Activated effector memory CD4-positive, alpha-beta T cell treated with anti-CD3 and anti-CD28 coated beads, Interleukin-2, amount 50 U/mL, for 16 hours (primary cell): ENCODE results near the gene PXN.
"Not testable (repeated sequence)": the region's sequence is repeated elsewhere in the genome, so short reads cannot be mapped to it uniquely, and the experiment has no call there.

Experiments used
- DNase-seq: peaks from one replicate; pipeline ENCODE4 v3.0.0-alpha.2; 2020

Gene PXN

GRCh38 chr12:120261951-120262851, 3.3 kb downstream of the PXN start:
- no peak for DNase-seq

DNA sequence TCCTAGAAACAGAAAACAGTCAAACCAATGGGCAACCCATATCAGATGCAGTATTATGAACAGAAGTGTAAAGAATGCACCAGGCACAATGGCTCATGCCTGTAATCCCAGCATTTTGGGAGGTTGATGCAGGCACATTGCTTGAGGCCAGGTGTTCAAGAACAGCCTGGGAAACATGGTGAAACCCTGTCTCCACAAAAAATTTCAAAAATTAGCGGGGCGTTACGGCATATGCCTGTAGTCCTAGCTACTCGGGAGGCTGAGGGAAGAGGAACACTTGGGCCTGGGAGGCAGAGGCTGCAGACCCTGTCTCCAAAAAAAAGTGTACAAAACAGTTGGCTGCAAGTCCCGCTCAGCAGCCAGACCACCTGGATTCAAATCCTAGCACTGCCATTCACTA, 4.9 kb downstream of the PXN start:
- DNase-seq = no peak

- no peak for DNase-seq
Measured at GRCh38 chr12:120259418-120260202, 5.9 kb downstream of the PXN start.

GRCh38 chr12:120258323-120258896, 7.1 kb downstream of the PXN start:
- DNase-seq = no peak

GRCh38 chr12:120257041-120257821, 8.3 kb downstream of the PXN start:
- no peak for DNase-seq

- DNase-seq = no peak
Measured at GRCh38 chr12:120254809-120255208, 10.7 kb downstream of the PXN start.

GRCh38 chr12:120253313-120253712, 12.2 kb downstream of the PXN start:
- peak; percentile 68 for DNase-seq

GRCh38 chr12:120252071-120252906, 13.2 kb downstream of the PXN start:
- peak; percentile 91 for DNase-seq

DNA sequence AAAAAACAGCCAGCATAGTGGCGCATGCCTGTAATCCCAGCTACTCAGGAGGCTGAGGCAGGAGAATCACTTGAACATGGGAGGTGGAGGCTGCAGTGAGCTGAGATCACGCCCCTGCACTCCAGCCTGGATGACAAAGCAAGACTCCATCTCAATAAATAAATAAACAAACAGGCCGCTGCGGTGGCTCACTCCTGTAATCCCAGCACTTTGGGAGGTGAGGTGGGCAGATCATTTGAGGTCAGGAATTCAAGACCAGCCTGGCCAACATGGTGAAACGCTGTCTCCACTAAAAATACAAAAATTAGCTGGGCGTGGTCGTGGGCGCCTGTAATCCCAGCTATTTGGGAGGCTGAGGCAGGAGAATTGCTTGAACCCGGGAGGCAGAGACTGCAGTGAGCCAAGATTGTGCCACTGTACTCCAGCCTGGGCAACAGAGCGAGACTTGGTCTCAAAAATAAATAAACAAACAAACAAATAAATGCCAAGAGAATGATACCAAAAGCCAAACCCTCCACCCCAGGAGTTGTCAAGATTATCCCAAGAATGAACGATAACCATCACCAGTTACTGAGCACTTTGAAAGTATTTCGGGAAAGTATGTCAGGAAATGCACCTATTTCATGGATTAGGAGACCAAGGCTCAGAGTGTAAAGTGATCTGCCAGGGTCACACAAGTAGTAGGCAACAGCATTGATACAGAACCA, 14.0 kb downstream of the PXN start:
- DNase-seq = not testable (repeated sequence)

DNA sequence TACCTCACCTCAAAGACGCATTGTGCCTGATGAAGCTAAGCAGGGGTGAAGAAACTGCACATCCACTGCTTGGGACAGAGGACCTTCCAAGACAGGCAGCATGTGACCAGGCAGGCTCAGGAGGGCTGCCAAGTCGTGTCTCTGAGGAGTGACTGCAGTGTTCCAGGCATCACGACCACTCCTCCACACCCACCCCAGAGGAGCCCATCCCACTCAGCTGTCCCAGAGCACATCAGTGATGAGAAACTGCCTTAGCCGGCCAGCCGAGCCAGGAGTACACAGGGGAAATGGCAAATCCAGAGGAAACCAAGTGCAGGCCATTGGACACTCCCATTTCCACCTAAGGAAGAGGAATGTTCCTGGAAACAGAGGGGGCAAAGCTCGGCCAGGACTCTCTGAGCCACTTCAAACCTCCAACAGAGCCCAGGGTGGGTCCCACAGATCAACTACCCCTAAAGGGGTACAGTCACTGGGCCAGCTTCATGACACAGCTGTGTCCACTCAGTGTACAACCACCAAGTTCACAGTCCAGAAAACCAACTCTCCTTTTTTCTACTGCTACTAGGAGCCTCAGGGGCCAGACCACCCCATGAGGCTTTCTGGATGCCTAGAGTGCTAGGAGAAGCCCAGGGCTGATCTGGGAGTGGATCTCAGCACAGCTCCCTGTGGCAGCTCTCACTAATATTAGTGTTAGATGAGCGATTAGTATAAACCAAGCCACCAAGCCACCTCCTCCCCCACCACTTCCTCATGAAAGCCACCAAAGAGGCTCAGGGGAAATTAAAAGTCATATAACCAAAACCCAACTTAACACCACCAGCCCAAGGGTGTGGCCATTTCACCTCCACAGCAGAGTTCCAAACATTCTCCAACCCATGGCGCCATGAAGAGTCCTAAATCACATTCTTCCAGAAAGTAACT, 15.4 kb downstream of the PXN start:
- DNase-seq = peak; percentile 79

DNA sequence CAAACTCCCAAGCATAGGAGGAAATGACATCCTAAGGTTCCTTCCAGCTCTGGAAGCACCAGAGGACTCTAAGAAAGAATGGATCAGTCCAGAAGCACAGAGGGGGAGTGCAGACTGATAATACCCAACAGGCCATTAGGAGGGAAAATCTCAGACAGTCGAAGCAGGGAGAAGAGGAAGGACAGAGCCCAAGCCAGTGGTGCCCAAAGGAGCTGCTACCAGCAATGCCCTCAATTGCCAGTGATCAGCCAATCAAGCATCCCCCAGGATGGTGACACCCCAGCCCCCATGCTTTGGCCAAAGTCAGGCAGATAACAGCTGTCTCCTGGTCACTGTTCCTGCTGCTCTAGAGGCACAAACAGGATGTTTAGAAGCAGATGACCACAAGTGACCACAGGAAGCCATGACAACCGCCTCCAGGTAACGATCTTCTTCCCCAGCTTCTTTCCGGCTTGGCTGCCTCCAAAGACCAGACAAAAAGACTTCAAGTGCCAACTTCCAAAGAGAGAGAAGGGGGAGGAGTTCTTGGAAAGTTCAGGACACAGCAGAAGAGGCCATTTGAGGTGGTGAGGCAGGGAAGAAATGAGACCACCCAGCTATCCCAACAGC, 16.2 kb downstream of the PXN start:
- no peak for DNase-seq

- no peak for DNase-seq
Measured at GRCh38 chr12:120247621-120248030, 17.9 kb downstream of the PXN start.

- DNase-seq = no peak
Measured at GRCh38 chr12:120247183-120247582, 18.3 kb downstream of the PXN start.

DNA sequence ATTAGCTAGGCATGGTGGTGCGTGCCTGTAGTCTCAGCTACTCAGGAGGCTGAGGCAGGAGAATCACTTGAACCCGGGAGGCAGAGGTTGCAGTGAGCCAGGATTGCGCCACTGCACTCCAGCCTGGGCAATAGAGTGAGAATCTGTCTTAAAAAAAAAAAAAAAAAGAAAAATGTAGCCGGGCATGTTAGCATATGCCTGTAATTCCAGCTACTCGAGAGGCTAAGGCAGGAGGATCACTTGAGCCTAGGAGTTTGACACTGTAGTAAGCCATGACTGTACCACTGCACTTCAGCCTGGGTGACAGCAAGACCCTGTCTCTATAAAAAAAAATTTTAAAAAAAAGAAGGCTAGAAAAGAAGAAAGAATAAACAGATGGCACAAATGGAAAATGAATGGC, 18.8 kb downstream of the PXN start:
- not testable (repeated sequence) for DNase-seq

- DNase-seq = no peak
Measured at GRCh38 chr12:120242971-120243699, 22.4 kb downstream of the PXN start.

DNA sequence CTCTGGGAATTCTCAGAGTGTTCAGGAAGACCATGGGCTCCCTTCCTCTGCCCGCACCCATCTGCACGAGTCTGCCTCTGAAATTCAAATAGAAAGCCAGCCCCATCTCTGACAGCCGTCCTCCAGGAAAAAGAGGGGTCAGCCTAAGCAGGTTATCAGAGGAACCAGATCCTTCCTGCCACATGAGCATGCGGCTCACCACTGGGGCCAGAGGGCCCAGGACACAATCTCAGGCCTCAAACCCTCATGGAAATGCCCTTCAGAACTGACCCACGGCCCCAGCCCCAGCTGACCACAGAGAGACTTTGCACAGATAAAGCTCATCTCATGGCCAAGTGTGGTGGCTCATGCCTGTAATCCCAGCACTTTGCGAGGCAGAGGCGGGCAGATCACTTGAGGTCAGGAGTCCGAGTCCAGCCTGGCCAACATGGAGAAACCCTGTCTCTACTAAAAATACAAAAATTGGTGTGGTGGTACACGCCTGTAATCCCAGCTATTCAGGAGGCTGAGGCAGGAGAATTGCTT, 23.2 kb downstream of the PXN start:
- DNase-seq = no peak

GRCh38 chr12:120241561-120242274, 23.8 kb downstream of the PXN start:
- no peak for DNase-seq

DNA sequence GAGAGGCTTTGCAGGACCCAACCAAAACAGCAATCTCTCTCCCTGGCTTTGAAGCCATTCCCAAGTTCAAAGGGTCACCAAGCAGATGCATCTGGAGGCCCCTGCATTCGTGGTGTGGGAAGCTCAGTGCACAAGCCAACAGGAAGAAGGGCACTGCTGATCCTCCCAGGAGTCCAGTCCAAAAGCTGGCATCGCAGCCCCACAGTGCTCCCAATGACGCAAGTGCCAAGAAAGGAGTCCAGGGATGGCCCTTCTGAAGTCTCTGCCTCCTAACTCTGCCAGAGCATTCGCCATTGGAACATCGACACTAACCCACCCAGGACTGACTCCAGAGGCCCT, 25.1 kb downstream of the PXN start:
- no peak for DNase-seq
